NCI-H2196 (cell line): Measurements from ENCODE around the gene ACIN1.

Source experiments
- DNase-seq: peaks from one replicate; lab custom pipeline; 2025; ENCODE audit not compliant: unreplicated experiment; lab: John Stamatoyannopoulos, UW

ACIN1 gene, protein sequence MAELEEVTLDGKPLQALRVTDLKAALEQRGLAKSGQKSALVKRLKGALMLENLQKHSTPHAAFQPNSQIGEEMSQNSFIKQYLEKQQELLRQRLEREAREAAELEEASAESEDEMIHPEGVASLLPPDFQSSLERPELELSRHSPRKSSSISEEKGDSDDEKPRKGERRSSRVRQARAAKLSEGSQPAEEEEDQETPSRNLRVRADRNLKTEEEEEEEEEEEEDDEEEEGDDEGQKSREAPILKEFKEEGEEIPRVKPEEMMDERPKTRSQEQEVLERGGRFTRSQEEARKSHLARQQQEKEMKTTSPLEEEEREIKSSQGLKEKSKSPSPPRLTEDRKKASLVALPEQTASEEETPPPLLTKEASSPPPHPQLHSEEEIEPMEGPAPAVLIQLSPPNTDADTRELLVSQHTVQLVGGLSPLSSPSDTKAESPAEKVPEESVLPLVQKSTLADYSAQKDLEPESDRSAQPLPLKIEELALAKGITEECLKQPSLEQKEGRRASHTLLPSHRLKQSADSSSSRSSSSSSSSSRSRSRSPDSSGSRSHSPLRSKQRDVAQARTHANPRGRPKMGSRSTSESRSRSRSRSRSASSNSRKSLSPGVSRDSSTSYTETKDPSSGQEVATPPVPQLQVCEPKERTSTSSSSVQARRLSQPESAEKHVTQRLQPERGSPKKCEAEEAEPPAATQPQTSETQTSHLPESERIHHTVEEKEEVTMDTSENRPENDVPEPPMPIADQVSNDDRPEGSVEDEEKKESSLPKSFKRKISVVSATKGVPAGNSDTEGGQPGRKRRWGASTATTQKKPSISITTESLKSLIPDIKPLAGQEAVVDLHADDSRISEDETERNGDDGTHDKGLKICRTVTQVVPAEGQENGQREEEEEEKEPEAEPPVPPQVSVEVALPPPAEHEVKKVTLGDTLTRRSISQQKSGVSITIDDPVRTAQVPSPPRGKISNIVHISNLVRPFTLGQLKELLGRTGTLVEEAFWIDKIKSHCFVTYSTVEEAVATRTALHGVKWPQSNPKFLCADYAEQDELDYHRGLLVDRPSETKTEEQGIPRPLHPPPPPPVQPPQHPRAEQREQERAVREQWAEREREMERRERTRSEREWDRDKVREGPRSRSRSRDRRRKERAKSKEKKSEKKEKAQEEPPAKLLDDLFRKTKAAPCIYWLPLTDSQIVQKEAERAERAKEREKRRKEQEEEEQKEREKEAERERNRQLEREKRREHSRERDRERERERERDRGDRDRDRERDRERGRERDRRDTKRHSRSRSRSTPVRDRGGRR

DNA sequence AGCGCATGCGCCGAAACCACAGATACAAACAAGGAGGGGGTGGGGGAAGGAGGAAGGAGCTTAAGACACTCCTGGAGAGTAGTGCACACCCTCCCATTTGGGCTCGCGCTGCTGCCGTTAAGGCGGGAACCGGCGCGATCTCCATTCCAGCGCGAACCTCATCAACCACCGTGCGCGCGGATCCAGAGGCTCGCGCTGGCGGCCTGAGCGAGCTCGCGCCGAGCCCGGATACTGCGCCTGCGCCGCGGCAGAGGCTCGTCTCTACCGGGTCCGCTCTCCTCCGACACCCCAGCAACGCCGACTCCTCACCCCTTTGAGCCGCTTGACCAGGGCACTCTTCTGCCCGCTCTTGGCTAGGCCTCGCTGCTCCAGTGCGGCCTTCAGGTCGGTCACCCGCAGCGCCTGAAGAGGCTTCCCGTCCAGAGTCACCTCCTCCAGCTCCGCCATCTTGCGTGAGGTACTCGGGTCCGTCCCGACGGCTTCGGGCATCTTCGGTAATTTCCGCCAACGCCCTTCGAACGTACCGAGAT lies at the start of gene ACIN1:
Gene ACIN1 (minus strand): TSS at position 471 of the 530 bp plus-strand sequence. CDS start 24 bp downstream, at position 447.
- DNase-seq = no peak

DNA sequence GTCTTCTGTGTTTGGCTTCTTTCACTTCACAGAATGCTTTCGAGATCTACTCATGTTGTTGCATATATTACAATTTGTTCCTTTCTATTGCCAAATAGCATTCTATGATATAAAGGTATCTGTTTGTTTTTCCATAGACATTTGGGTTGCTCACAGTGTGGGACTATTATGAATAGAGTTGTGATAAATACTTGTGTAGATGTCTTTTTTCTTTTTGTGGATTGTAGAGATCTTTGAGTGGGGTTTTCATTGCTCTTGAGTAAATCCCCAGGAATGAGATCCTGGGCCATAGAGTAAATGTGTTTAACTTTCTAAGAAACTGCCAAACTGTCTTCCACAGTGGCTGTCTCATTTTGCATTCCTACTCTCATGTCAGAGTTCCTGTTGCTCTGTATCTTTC lies 49.0 kb upstream of the ACIN1 start:
- no peak for DNase-seq

DNA sequence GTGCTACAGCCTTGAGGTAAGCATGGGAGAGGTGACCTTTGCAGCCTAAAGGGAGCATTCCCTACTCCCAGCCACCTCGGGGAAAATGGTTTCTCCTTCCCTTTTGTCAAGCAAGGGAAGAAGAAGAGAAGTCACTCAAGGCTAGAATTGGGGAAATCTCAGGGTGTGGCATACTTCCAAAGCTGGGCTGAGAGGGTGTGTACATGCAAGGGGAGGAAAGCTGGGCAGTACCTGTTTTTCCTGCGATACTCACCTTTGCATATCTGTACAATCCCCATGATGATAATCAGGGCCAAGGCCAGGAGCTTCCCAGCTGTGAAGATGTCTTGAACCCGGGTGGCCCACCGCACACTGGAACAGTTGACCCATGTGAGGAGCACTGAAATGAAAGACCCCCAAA lies 47.9 kb upstream of the ACIN1 start:
- no peak for DNase-seq

DNA sequence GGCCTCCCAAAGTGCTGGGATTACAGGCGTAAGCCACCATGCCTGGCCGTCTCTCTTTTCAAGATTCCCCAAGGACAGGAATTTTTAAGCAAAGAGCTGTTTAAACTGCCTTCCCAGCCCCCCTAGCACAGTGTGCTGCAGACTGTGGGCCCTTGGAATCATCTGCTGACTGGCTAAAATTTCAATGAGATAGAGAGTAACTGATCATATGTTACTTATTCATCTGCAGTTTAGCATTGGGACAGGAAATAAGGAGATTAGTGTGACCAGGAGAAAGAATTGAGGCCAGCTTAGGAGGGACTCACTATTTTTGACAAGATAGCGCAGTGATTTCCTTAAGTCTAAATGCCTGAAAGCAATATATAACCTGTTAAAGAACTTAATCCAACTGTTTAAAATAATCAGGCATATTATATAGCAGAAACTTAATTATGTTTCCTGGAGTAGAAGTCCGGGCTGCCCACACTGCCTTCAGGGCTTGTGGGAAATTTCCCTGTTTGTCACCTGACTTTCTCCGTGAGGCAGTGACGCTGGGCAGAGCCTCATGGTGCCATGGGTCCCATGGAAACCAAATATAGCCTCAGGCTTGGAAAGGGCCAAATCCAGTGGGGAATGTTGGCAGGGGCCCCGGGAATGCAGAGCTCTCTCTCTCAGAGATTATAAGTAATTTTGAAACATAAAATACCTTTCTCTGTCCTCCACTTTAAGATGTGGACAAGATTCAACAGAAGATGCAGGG lies 46.9 kb upstream of the ACIN1 start:
- peak; percentile 22 for DNase-seq

DNA sequence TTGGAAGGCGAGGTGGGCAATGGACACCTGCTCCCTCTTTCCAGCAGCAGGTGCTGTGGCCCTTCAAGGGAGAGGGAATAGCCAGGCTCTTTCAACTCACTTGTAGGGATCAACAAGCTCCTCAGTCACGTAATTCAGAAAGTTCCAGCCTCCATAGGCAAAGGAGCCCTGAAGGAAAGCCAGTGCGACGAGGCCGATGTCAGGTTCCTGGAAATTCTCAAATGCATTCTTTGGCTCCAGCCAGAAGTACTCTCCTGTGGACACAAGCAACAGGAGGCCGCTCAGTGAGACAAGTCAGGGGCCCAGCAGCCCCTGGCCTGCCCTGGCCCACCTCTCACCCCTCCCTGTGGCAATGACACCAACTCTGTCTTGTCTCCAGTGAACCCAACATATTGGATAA lies 45.4 kb upstream of the ACIN1 start:
- DNase-seq = no peak

DNA sequence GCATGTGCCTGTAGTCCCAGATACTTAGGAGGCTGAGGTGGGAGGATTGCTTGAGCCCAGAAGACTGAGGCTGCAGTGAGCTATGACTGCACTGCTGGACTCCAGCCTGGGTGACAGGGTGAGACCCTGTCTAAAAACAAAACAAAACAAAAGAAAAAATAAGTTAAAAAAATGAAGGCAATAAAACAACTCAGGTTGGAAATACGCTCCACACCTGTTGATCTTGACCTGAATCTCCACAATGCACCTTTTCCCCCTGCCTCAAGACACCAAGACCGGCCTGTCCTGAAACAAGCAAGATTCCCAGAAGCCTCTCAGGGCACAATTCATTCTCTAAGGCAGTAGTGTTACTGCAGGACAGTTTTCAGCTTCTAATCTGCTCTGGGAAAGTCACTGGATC lies 44.9 kb upstream of the ACIN1 start:
- no peak for DNase-seq

DNA sequence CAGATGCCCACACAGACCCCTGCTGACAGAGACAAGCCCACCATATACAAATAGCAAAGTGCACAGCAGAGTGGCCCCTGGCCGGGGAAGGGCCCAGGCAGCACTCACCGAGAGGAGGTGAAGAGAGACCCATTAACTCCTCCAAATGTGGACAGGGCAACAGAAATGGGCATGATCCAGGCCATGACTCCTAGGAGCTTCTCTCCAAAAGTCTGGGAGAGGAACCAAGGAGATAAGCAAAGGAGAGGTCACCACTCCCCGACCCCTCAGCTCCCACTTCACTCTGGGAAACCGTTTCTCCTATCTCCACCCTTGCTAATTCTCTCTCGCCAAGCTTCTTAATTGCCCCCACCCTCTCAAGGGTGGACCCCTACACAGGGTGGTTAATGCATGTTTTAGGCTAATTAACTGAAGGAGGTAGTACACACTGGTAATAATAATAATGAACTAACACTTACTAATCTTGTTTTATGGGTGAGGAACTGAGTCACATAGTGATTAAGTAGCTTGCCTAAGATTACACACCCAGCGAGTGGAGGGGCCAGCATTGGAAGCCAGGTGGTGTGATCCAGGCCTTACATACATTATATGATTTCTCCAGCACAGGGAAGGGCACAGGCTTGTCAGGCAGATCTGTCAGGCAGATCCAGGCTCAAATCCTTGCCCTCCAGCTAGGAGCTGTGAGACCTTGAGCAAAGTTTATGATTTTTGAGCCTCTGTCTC lies 43.0 kb upstream of the ACIN1 start:
- DNase-seq = no peak

DNA sequence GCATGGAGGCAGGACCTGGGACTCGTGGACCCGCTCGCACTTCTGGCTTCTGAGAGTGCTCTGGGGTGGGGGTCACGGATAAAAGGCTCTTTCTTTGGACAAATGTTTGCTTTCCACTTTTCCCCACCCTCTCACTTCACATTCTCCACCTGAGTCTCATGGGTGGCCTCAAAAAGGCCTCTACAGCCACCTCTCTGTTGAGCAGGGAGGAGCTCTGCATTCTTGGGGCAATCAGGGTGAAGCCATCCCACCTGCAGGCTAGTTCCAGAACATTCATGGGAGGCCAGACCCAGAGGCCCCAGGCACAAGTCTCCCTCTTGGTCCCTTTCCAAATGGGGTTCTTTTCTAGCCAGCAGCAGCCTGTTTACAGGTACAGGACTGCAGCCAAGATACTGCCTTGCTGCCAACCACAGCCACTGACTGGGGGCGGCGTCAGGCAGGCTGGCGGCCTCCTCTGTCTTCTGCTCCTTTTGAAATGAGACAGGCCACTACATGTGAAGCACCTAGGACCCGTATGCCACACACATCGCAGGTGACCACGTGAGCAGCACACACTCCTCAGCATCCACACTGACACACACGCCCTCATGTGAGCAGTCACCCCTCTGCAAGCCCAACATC lies 42.4 kb upstream of the ACIN1 start:
- DNase-seq = peak; percentile 48

DNA sequence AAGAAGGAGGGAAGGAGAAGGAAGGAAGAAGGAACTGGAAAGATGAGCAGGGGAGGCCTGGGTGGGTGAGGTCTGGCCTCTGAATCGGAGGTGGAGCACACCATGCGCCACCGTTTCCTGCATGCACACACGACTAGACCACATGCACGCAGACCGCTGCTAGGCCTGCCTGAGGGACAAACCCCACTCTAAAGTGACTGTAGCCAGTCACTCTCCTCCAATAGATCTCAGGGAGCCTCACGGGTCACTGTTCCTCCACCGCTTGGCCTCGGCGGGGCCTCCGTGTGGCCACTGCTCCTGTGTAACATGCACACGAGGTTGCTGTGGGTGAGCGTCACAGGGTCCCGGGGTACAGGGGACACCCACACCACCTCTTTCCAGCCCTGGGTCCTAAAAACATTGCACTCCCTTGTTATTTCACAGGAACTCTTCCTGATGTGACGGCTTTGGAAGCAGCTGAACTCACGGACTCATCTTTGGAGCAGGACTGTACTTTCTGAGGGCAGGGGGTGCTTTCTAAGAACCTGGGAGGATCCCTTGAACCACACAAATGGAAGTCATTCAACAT lies 41.7 kb upstream of the ACIN1 start:
- no peak for DNase-seq

DNA sequence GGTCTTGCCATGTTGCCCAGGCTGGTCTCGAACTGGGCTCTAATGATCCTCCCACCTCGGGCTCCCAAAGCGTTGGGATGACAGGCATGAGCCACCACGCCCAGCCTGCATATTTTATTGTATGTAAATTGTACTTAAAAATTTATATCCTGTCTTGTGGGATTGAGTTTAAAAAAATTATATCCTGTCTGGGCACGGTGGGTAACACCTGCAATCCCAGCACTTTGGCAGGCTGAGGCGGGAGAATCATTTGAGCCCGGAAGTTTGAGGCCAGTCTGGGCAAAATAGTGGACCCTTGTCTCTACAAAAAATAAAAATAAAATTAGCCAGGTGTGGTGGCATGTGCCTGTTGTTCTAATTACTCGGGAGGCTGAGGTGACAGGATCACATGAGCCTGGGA lies 38.0 kb upstream of the ACIN1 start:
- no peak for DNase-seq

DNA sequence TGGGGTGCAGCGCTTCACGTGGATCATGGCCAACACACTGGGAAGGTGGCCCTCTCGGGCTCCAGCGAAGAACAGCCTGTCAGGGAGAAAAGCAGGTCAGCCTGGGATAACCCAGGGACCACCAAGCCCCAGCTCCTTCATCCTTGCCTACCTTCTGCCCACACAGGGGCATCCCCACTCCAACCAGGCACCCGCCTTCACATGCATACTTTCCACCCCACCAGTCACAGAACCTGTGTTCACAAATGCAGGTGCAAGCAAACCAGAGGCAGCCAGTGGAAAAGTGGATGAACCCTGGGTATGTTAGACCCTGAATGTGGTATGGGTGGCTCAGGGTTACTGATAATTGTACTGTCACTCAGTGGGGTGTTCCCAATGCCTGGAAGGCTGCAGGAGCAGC lies 36.5 kb upstream of the ACIN1 start:
- DNase-seq = no peak

DNA sequence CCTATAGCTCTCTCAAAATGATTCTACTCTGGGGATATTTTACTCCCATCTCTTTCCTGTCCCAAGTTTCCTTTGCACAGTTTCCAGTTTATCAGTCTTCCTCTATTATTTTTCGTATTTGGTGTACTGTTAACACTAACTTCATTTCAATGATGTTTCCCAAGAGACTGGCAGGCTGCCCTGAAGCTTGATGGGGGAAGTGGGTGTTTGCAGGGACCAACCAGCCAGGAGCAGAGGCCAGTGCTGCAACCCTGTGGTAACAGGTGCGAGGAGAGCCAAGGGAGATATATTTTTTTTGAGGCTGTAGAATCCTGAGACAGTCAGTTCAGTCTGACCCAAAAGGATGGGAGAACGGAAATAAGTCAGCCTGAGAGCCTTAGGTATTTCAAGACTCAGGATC lies 35.9 kb upstream of the ACIN1 start:
- no peak for DNase-seq

DNA sequence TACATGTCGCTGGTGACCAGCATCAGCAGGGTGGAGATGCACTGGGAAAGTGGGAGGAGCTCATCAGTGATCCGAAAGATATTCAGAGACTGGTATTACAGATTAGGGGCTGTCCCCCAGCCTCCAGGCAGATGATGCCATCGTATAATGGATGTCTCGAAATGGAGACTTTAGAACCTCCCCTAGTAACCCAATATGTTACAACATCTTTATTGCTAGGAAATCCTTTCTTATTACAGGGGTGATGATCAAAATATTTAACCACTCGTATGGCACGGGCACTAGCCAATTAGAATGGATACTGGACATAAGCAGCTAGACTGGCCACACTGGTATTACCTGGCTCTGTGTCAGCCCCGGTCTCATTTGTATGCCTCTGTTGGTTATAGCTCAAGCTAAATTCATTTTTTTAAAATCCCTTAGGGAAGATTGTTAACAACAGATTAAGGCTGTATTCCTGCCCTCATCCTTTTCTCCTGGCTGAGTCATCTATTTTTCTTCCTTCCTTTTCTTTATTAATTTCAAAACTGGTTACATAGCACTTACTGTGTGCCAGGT lies 34.9 kb upstream of the ACIN1 start:
- DNase-seq = no peak

DNA sequence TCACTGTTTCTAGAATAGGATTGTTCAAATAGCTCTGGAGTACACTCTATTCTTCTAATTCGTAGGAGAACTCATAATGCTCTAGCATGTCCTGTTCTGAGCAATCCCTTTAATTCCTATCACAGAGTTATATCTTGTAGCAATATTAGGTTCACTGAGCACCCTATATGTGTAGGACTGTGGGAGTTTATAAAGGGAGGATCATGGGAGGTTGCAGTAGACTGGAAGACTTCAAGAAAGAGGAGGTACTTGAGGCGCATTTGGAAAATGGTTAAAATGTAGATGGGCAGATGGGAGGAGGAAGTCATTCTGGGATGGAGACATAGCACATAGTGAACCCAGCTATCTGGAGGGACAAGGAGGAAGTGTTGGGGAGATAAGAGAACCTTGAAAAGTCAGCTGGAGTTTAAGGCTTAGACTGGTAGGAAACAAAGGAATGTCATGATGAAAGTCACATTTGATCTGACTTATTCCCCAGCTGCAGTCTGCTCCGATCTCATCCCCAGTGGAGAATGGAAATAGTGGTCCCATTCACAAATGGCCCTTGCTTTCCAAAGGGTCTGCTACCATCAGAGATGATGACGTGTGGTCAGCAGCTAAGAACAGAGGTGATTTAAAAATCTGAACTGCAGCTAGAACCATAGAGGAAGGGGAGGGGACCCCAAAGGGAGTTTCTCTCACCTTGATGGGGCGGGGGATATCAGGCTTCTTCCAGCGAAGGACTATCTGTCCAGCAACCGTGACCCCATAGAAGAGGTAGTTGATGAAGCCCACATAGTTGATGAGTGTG lies 34.2 kb upstream of the ACIN1 start:
- DNase-seq = no peak

DNA sequence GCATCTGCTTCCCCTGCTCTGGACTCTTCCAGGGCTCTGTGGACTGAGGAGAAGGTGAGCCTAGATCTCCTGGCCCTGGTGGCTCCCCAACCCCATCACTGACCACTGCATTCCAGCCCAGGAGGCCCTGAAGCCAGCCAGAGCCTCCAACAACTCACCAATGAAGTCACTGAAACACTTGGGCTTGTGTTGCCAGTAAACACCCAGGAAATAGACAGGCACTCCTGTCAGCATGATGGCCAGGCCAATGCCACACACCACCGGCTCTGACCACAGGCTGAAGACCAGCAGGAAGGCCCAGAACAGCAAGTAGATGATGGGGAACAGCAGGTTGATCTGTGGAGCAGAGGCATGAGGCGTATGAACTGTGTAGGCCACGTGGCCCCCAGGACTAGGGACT lies 32.9 kb upstream of the ACIN1 start:
- DNase-seq = no peak

DNA sequence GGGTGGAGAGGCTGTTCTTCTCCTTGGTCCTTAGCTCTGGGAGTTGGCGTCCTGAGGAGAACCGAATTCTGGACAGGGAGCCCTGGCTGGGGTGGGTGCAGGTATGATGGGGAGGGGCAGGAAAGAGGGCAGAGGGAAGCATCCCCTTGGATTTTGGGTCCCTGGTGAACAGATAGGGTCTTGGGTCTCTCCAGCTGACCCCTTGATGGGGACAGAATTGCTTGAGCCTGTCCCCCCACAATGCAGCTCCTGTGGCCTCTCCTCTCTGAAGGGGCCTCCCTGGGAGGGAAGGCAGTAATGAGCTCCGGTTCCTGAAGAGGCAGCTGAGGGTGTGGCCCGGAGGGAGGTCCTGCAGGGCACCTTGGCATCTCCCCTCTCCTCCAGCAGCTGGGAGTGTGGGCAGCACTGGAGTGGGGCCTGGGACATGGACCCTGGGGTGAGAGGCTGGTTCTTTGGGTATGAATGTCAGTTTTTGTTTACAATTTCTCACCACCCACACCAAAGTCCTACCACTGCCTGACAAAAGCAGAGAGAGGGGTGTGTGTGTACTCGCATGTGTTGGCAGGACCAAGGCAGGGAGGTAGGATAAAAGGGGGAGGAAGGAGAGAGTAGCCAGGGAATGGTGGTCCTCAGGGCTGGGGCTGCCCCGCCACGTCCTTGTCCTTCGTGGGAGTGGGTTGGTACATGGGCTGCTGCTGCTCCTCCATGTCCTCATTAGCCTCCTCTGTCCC lies 31.8 kb upstream of the ACIN1 start:
- DNase-seq = no peak

DNA sequence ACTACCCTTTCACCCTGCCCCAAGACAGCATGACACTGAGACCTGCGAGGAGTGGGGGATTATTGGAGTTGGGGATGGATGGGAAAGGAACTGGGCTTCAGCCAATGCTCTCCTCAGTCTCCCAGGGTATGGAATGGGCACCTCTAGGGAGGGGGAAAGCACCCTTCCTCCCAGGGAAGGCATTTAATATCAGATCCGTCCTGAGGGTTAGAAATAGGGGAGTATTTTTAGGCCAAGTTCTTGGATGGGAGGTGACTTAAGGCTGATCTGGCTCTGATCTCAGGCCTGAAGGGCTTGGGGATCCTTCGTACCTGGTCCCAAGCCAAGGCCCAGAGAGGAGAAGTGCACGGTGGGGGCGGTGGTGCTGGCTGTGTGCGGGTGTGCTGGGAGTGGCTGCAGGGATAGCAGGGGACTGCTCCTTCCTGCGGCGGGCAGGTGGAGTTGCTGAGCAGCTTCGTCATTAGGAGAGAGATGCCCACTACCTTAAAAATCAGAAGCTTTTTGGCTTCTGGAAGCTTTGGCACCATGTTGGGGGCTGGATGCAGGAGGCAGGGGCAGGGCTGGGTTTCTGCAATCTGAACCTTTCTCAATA lies 31.1 kb upstream of the ACIN1 start:
- no peak for DNase-seq
